CD4-positive, alpha-beta T cell treated with Interleukin-15 for 4 hours (primary cell): ENCODE measurements around the gene NPVF.

Experiments used
- DNase-seq: peaks from one replicate; pipeline ENCODE4 v3.0.0-alpha.2; 2020; ENCODE audit warnings: low spot score

The NPVF gene

DNA sequence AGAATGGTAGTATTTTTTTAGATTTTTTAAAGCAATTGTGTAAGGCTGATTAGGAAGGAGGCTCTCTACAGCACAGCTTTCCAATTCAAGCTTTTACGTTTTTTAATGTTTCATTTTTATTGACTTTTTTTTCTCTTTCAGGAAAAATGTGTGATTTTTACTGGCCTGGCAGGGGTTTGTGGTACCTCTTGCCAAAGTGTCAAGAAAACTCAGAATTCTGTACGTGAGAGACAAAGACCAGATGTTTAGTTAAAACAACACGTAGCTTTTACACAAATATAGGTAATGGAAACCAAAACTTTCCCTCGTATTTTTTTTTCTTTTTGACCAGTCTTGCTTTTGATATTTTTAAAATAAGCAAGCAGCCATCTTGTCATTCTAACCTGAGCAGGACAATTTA lies 6.0 kb upstream of the NPVF start:
- DNase-seq: no peak

DNA sequence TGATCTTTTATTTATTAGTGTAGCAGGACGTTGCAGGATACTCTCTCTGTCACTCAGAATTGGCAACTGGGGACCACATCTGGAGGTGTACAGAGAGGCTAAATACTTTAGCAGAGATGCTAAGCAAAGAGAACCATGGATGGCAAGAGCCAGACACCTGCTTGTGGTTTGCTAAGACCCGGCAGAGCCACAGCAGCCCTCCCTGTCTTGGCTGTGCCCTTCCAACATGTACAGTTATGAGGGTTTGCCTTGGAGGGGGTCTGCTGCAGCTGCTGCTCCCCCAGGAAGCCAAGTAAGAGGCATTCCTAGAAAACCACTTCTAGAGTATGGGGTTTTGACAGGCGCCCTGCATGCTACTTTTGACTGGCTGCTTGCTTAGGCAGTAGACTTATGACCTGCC lies 5.1 kb downstream of the NPVF start:
- DNase-seq: no peak

DNA sequence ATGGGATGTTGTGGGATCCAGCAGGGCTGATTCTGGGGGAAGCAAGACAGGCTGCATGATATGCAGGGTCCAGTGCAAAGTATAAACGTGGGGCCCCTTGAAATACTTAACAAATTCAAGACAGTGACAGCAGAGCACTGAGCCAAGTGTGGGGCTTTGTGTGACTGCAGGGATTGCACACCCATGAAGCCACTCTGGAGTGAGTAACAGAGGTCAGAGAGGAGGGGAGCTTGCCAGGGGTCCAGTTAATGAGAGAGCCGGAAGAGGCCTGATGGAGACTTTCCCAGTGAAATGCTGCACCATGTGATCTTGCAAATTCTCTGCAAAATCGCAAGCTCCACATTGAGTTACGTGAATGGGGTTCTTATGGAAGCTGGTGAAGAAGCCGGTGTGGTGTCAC lies 5.6 kb downstream of the NPVF start:
- no peak for DNase-seq

DNA sequence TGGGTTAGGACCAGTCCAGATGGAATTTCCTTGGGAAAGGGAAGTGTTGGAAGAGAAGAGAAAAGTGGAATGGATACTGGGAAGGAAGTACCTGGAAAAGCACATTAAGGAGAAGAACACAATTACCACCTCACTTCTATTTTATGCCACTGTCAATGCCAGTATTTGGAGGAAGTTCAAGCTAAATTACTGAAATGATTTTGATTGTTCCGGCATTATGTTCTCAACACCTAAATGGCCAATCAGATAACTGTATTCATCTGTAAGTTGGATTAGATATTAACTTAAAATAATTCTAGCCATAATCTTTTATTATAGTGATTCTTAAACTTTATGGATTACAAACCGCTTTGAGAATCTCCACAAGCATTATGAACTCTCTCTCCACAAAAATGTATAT lies 7.3 kb downstream of the NPVF start:
- no peak for DNase-seq

DNA sequence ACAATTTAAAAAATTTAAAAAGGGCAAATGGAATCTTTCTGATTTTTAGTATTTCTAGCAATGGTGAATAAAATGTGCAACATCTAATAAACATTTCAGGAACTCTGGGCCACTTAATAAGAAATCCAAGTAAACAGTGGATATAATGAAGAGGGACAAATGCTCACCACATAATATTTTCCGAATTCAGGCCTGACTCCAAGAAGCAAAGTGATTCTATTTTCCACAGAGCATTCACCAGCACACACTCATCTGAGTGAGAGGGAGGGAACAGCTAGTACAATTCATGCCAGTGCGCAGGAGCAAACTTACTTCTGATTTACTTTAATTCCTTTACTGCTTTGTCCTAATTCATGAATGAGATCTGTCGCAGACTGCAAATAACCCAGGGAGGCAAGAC lies 10.1 kb downstream of the NPVF start:
- DNase-seq: no peak

DNA sequence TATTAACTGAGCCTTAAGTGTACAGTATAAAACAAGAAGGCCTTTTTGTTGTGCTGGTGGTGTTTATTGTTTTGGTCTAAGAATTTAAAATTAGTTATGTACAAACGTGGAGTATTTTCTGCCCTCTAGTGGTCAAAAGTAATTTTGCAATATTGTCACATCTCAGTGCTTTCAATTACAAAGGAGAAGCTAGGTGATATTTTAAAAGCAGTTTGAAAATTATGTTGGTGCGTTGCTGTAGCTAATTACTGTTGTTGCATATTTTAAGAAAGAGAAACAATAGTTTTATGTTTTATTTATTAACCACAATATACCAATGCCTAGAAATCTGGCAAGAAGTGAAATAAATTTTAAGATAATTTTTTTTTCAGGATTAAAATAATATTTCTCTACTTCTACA lies 11.4 kb downstream of the NPVF start:
- DNase-seq: peak; percentile 50

DNA sequence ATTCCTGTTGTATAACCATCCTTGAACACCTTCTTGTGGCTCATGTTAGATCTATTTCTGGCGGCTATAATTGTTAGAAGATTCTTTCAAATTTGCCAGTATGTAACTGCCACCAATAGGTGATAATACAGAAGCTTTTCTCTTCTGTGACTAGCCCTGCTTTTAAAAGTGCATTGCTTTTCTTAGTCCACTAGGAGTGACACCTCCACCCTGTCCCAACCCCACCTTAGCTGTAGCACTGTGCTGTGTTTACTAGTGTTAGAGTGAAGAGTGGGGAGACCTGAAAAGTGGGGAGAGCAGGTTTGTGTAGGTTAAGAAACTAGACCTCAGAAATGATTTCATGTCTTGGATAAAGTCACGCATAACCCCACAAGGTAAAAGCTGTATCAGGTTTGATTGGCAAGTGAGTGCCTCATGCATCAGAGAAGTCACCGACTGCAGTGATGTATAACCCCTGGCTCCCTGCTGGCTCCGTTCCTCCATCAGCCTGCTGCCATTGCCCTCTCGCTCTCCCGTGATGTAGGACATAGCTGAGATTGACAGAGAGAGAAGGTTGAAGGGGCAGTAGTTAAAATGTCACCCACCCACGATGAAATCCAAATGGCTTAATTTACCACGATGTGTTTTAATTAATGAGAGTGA lies 12.5 kb downstream of the NPVF start:
- DNase-seq: no peak

DNA sequence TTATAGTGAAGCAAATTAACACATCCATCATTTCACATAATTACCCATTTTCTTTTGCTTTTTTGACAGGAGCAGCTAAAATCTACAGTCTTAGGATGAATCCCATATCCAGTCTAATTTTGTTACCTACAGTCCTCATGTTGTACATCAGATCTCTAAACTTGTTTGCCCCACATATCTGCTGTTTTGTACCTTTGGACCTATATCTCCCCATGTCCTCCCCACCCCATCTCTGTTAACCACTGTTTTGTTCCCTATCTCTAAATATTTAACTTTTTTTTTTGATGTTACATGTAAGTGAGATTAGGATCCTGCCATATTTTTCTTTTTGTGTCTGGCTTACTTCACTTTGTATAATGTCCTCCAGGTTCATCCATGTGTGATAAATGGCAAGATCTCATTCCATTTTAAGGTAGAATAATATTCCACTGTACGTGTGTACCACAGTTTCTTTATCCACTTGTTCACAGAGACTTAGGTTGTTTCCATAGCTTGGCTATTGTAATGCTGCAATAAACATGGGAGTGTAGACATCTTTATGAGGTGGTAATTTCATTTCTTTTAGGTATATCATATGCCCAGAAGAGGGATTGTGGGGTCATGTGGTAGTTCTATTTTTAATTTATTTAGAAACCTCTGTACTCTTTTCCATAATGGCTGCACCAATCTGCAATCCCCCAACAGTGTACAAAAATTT lies 19.6 kb downstream of the NPVF start:
- no peak for DNase-seq

DNA sequence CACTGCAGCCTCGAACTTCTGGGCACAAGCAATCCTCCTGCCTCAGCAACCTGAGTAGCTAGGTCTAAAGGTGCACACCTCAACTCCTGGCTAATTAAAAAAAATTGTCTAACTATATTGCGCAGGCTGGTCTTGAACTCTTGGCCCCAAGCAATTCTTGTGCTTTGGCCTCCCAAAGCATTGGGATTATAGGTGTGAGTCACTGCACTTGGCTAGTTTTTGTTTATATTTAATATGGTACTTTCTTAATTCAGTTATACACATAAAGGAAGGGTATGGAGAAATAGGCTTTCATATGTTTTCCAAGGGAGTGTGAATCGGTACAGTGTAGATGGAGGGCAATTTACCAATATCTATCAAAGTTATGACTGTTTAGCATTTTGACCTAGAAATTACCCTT lies 20.4 kb downstream of the NPVF start:
- no peak for DNase-seq

DNA sequence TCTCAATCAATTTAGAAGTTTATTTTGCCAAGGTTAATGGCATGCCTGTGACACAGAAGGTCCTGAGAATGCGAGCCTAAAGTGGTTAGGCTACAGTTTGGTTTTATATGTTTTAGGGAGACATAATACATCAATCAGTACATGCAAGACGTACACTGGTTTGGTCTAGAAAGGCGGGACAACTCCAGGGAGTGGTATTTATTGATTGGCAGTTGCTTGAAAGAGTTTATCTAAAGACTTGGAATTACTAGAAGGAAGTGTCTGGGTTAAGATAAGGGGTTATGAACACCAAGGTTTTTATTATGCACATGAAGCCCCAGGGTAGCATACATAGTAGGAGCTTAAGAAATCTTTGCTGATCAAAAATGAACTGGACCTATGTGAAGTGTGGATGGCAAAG lies 21.5 kb downstream of the NPVF start:
- DNase-seq: no peak

DNA sequence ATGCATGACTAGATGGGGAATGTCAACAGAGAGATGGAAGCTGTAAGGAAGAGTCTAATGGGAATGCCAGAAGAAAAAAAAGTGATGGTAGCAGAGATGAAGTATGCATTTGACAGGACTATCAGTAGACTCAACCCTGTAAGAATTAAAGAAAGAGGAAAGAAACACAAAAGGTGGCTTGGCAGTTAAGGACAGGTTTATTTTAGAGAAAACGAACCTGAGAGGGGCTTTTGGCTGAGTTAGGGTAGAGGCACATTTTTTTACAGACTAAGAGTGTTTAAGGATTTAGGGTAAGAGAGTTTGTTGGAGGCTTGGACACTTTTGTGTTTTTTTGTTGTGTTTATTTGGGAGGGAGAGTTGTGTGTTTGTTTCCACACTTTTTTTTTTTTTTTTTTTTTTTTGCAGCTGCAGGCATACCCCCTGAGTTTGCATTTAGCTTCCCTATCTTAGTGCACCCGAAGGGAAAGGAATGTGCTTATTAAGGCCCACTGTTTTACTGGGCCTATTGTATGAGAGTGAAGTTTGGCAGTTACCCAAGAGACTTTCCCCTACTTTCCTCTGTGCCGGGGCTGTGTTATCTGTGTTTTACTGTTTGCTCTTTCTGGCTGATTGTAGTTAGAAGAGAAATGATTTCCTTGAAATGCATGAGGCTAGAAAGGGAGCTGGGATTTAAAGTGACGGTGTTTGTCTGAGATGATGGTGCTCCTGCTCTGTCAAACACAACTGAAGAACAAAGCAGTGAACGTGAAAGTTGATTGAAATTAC lies 32.0 kb downstream of the NPVF start:
- no peak for DNase-seq

DNA sequence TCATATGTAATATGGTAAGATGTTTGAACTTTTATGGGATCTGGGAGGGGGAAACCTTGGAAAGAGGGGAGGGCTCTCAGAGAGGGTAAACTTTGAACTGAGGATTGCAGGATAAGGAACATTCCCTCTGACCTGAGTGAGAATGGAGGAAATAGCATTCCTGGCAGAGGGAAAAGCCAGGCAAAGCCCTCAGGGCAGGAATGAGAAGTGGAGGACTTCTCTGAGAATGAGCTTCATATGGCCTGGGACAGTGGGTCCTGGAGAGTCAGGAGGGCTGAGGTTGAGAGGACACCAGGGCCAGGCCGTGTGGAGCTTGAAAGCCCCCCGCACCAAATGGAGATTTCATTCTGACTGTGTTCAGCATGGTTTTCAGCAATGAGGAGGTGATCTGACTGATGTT lies 34.2 kb downstream of the NPVF start:
- no peak for DNase-seq

DNA sequence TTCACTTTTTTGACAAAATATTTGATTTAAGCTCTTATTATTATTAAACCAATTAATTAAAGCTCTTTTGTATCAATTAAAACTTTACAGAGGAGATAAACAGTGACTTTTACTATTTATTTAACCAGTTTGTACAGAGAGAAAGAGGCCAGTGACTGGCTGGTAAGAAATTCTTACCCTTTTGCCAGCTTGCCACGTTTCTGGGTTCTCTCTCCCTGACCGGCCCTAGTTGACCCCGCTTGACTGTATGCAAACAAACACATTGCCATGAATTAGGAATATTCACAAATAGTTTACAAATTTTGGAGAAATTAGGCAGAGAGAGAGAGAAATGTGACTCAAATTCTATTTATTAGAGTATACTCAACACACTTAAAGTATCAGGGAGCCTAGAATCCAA lies 36.2 kb downstream of the NPVF start:
- no peak for DNase-seq

DNA sequence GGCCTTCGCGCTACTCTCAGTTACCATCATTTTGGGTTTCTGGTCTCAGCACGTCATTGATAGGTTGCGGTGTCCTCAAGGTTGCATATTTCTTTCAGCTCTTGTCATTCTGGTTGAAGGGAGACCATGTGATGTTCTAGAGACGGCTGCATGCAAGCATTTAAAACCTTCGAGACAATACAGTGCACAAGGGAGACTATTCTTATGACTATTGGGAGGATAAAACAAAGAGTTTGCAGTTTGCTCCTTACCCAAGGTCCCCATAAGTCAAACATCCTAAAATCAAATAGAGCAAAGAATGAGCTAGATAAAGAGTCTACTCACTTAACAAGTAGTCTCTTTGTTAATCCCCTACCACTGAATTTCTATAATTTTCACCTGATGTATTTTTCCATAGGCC lies 39.1 kb downstream of the NPVF start:
- no peak for DNase-seq

DNA sequence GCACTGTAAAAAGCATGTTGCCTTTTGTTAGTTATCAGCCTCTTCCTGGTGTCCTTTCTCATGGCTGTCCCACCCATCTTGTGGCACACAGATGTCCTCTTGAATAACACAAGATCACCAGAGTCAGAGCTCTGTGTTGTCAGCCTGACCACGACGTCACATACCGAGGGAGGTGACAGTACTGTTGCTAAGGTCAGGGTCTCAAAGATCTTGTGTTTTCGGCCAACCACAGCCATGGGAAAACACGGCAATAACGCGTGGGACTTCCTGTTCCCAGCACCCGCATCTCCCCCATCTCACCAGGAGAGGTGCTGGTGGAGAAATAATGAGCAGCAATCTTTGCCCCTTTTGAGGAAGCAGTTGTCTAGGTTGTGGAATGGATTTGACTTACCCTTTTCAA lies 40.4 kb downstream of the NPVF start:
- DNase-seq: no peak

DNA sequence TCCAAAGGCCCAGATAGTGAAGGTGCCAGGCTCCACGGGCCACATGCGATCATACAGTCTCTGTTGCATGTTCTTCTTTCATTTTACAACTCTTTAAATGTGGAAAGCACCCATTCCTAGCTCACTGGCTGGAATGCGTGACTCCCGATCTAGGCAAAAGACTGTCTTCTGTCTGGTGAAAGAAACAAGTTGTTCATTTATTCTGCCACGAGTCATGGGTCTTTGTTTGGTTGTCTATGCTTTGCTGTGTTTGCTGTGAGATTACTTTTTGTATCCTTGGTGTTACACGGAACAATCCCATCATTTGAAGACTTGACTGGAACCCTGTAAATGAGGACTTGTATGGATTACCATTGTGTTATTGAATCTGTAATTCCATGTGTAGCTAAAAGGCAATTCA lies 41.9 kb downstream of the NPVF start:
- no peak for DNase-seq

DNA sequence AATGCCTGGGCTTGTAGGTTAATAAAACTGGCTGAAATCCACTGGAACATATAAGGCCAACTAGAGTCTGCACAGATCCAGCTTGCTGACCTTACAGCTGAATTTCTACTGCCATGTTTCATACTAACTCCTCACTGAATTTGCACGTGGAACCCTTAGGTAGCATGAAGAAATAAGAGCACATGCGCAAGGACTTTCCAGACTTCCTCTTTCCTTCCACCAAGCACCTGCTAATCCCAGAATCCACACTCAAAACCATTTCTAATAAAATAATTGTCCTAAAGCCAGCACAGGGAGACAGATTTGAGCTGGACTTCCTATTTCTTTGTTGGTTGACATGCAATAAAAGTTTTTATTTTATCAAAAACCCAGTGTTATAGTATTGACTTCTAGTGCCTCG lies 46.8 kb downstream of the NPVF start:
- no peak for DNase-seq

DNA sequence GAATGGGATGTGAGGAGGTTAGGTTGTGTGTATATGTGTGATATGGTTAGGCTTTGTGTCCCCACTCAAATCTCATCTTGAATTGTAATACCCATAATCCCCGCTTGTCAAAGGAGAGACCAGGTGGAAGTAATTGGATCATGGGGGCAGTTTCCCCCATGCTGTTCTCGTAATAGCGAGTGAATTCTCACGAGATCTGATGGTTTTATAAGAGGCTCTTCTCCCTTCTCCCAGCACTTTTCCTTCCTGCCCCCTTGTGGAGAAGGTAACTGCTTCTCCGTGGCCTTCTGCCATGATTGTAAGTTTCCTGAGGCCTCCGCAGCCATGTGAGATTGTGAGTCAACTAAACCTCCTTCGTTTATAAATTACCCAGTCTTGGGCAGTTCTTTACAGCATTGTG lies 47.3 kb downstream of the NPVF start:
- DNase-seq: no peak

DNA sequence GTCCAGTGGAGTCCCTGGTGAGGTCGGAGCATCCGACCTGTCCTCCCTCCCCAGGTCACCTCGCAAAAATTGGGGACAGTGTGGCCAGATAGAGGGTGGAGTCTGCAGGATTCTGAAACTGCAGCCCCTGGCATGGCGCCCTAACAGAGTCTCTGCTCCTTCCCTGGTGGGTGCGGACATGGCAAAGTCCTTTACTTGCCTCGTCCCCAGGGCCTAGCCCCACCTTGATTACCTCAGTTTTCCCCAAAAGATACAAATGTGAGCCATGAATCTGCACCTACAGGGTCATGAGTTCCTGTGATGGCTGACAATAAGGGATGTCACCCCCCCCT lies 47.7 kb downstream of the NPVF start:
- no peak for DNase-seq

DNA sequence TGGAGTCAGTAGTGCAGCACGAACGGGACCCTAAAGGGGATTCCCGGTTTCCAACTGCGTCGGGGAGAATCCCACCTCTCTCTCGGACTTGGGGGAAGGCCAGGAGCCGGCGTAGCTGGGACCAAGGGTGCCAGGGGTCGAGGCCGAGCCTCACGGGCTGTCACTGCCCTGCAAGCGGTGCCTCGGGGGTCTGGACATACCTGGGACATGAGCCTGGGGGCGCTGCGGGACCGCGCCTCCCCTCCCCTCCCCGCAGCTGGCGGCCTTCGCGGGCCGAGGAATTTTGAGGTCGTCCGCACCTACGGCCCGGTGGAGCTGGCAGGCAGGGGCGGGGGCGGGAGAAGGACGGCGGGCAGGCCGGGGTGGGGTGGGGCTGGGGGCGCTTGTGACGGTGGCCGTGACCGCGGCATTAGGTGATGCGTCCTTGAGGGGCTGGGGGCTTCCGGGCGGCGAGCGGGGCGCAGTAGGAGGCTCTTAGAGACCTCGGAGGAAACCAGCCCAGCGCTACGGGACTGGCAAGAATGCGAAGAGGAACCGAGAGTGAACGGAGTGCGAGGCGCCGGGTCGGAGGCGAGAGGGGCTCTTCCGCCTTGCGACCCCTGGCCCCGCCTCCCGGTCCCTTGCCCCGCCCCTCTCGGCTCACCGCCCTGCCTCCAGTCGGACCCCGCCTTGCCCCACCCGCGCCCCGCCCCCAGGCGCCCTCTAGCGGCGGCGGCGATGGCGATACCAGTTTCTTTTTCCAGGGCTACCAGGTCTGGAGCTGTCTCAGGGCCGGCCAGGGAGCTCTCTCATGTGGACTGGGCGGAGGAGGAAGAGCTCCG lies 48.3 kb downstream of the NPVF start:
- DNase-seq: peak; percentile 94

DNA sequence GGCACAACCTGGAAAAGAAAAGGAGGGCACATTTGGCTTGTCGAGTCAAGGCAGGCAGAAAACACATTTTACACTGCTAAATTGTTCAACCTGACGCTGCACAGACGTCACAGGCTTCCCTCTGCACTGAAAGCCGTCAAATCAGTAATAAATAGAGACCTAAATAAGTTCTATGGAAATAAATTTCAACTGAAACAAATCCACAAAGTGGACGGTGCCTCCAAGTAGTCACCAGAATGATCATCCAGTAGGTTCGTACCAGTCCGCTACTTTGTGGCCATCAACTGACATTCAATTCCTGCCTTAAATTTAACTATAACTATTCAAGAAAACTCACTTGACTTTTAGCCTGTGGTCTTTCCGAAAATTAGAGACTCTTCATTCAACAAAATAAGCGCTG lies 49.0 kb downstream of the NPVF start:
- no peak for DNase-seq
